GM18867 (cell line): ENCODE results near the gene PSMD10.
A peak's percentile ranks its signal among the peaks of the same experiment; 100 is the strongest.

Experiments used
- ATAC-seq: cut with Tn5 transposase; IDR thresholded peaks from one replicate; pipeline ENCODE4 v1.9.1; 2021; ENCODE audit warnings: mild to moderate bottlenecking, moderate library complexity; ENCODE audit not compliant: unreplicated experiment

PSMD10 gene

GRCh38 chrX:108091264-108091877 is at the start of gene PSMD10, which contains the start of gene ATG4A:
Gene PSMD10 (minus strand): TSS chrX:108091542. CDS start chrX:108091520, 22 bp downstream.
Gene ATG4A (plus strand): TSS chrX:108091778. CDS start chrX:108091827, 49 bp downstream.
- peak; percentile 96 for ATAC-seq

- ATAC-seq, result no peak
These were observed 47.7 kb upstream of the PSMD10 start for GRCh38 chrX:108138814-108139702.

- ATAC-seq, result no peak
These were observed 43.4 kb upstream of the PSMD10 start for GRCh38 chrX:108134724-108135123.

- ATAC-seq, result no peak
These were observed 41.5 kb upstream of the PSMD10 start for GRCh38 chrX:108132876-108133275.

GRCh38 chrX:108132034-108132433 is 40.7 kb upstream of the PSMD10 start:
- no peak for ATAC-seq

GRCh38 chrX:108131471-108131870 is 40.1 kb upstream of the PSMD10 start:
- ATAC-seq, result no peak

- ATAC-seq, result no peak
These were observed 39.5 kb upstream of the PSMD10 start for GRCh38 chrX:108130889-108131288.

GRCh38 chrX:108127152-108127551 is 35.8 kb upstream of the PSMD10 start:
- no peak for ATAC-seq

GRCh38 chrX:108126661-108127060 is 35.3 kb upstream of the PSMD10 start:
- ATAC-seq, result no peak

- ATAC-seq, result no peak
These were observed 32.4 kb upstream of the PSMD10 start for GRCh38 chrX:108123591-108124366.

- no peak for ATAC-seq
These were observed 31.4 kb upstream of the PSMD10 start for GRCh38 chrX:108122748-108123147.

- ATAC-seq, result no peak
These were observed 29.9 kb upstream of the PSMD10 start for GRCh38 chrX:108121291-108121690.

GRCh38 chrX:108117988-108118387 is 26.6 kb upstream of the PSMD10 start:
- no peak for ATAC-seq

GRCh38 chrX:108114541-108114940 is 23.2 kb upstream of the PSMD10 start:
- no peak for ATAC-seq

- ATAC-seq, result no peak
These were observed 14.1 kb upstream of the PSMD10 start for GRCh38 chrX:108105473-108105872.

- no peak for ATAC-seq
These were observed 6.0 kb upstream of the PSMD10 start for GRCh38 chrX:108097380-108097779.

- peak; percentile 43 for ATAC-seq
These were observed 543 bp upstream of the PSMD10 start for GRCh38 chrX:108091878-108092291.

GRCh38 chrX:108090491-108091263 is 665 bp downstream of the PSMD10 start:
- ATAC-seq, result no peak

GRCh38 chrX:108088511-108088910 is 2.8 kb downstream of the PSMD10 start:
- ATAC-seq, result no peak

- no peak for ATAC-seq
These were observed 3.5 kb downstream of the PSMD10 start for GRCh38 chrX:108087792-108088191.

- ATAC-seq, result no peak
These were observed 10.2 kb downstream of the PSMD10 start for GRCh38 chrX:108081110-108081509.
